Non-pigmented ciliary epithelial cell (primary cell): ENCODE results near the gene LRP1-AS.

ENCODE experiments used
- DNase-seq: peaks from one replicate; pipeline ENCODE4 v3.0.0-alpha.2; 2010; ENCODE audit warnings: low read depth

The LRP1-AS gene

GRCh38 chr12:57097554-57097835 lies 49.9 kb downstream of the LRP1-AS start:
- DNase-seq, result no peak

DNA sequence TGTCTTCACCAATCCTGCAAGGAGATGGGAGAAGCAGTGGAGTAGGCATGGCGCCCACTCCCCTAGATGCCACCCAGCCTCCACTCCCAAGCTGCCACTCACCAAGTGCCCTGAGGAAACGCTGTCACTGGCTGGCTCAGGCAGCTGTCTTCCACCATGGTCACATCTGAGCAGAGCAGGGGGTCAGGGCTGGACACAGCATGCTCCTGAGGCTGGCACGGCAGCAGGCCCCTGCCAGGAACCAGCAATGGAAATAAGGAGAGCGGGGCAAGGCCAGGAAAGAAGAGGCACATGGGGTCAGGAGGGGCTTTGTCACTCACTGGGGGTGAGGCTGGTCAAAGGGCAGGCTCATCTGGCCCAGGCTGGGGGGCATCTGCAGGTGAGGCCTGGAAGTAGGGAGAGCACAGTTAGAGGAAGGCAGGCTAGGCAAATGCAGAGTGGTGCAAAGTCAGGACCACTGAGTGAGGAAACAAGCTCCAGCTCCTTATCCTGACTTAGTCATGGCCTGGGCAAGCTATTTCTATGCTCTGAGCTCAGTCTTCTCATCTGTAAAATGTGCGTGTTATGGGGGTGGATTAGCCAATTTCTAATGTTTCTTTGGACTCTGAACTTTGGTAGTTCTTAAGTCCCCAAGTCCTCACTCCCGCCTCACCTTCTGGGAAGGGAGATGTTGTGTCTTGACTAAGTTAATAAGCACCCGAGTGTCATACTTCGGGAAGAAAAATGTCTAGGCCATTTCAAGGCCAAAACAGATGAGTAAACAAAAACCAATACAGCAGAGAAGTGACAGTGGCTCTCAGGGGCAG lies 50.5 kb downstream of the LRP1-AS start:
- DNase-seq, result no peak

- no peak for DNase-seq
These were observed 51.3 kb downstream of the LRP1-AS start for GRCh38 chr12:57096099-57096572.

DNA sequence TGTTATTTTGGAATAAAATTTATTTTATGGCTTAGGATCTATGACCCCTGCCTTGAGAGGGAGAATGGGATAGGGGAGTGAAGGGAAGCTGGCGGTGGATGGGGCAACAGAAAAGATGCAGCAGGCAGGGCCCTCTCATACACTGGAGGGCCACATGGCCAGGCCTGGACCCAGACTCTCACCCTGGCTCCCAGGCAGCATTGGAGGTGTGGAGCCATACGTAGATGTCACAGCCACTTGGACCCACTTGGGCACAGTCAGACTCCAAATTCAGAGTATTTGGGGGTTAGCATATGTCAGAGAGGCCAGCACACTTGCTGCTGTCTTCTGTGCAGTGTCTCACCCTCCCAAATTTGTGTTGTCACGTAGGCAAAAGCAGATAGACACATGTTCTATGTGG lies 52.0 kb downstream of the LRP1-AS start:
- no peak for DNase-seq
